Fibroblast of lung (primary cell): ENCODE measurements around the gene SPACA9. TPM values are rescaled to one million over a fixed set of nuclear protein-coding genes. Genes with fewer than 3 reads are reported as not detected.

Source experiments
- DNase-seq, 2 donors: peaks; one replicate each; pipeline versions ENCODE4 v3.0.0 to v3.0.0-alpha.2; 2010; ENCODE audit warnings: low read depth in 2 of 2
- H2AFZ ChIP-seq: 2 replicates; pipeline ENCODE4 v1.5.1; 2012; ENCODE audit warnings: low read length, control low read depth, inconsistent platforms
- H3K27ac ChIP-seq: 2 replicates; pipeline ENCODE4 v1.5.1; 2011; ENCODE audit warnings: low read length, control low read depth; ENCODE audit not compliant: insufficient read depth
- H3K27me3 ChIP-seq: 2 replicates; pipeline ENCODE4 v1.5.1; 2011; ENCODE audit warnings: mild to moderate bottlenecking, low read length; ENCODE audit not compliant: control insufficient read depth, insufficient read depth
- H3K36me3 ChIP-seq: 2 replicates; pipeline ENCODE4 v1.5.1; 2011; ENCODE audit warnings: low read length; ENCODE audit not compliant: control insufficient read depth, insufficient read depth
- H3K4me1 ChIP-seq: 2 replicates; pipeline ENCODE4 v1.5.1; 2011; ENCODE audit warnings: low read length; ENCODE audit not compliant: control insufficient read depth, insufficient read depth; ENCODE audit errors: extremely low read depth
- H3K4me2 ChIP-seq: 2 replicates; pipeline ENCODE4 v1.5.1; 2011; ENCODE audit warnings: low read length, control low read depth; ENCODE audit not compliant: insufficient read depth; ENCODE audit errors: extremely low read depth
- H3K4me3 ChIP-seq, 4 experiments: fragments of 200-600 bp in 1 of 4; sonication (generic) in 1 of 4; replicated peaks in 1 of 4; 2 replicates each; pipeline ENCODE4 v1.5.1; 2011 to 2016; ENCODE audit warnings: low read length in 4 of 4, low read depth in 3 of 4, mild to moderate bottlenecking in 3 of 4, control low read depth in 2 of 4, inconsistent platforms in 1 of 4, mixed read lengths in 1 of 4; ENCODE audit not compliant: insufficient read depth in 1 of 4; ENCODE audit errors: control extremely low read depth in 1 of 4
- H3K79me2 ChIP-seq: 2 replicates; pipeline ENCODE4 v1.5.1; 2012; ENCODE audit warnings: mild to moderate bottlenecking, low read length, inconsistent platforms; ENCODE audit not compliant: control insufficient read depth, insufficient read depth
- H3K9ac ChIP-seq: 2 replicates; pipeline ENCODE4 v1.5.1; 2011; ENCODE audit warnings: mild to moderate bottlenecking, low read length, control low read depth; ENCODE audit not compliant: insufficient read depth
- H3K9me3 ChIP-seq: 2 replicates; pipeline ENCODE4 v1.5.1; 2012; ENCODE audit warnings: low read depth, low read length; ENCODE audit not compliant: control insufficient read depth, insufficient read depth
- H4K20me1 ChIP-seq: 2 replicates; pipeline ENCODE4 v1.5.1; 2011; ENCODE audit warnings: low read length; ENCODE audit not compliant: control insufficient read depth, insufficient read depth; ENCODE audit errors: extremely low read depth
- EZH2 ChIP-seq: IDR thresholded peaks from 2 replicates; pipeline ENCODE4 v1.5.1; 2012; ENCODE audit warnings: low read length, control low read depth, mild to moderate bottlenecking; ENCODE audit errors: missing control alignments
- polyA plus RNA-seq, 2 donors: library from polyadenylated mRNA; depleted of rRNA in 1 of 2; stranded (reverse) in 1 of 2; unstranded in 1 of 2; fragments of >200 nt; gene quantifications; 2 replicates each; pipeline ENCODE4 v1.2.1, GENCODE V29; 2011 to 2012; ENCODE audit warnings: missing spikeins in 1 of 2
- total RNA-seq: library from RNA; depleted of rRNA; stranded (reverse); fragments of >200 nt; gene quantifications from 2 replicates; pipeline ENCODE4 v1.2.1, GENCODE V29; 2014
- TF ChIP-seq, protein P1 (sequence below), 2 donors: IDR thresholded peaks in 1 of 2; conservative IDR thresholded peaks in 1 of 2; 1 replicate in 1 of 2; 2 replicates in 1 of 2; pipeline ENCODE4 v1.5.1; 2011 to 2012; ENCODE audit warnings: low read length in 2 of 2, control low read depth in 1 of 2, inconsistent platforms in 1 of 2, low read depth in 1 of 2, mild to moderate bottlenecking in 1 of 2

SPACA9 gene
- total and polyA plus RNA-seq, 2 donors (not counting 1 experiment from before 2014, with no cell fraction given), result 4.3 to 4.4 TPM

GRCh38 chr9:132914924-132915323 is 36.2 kb downstream of the SPACA9 start:
- Histone ChIP-seq H3K4me3 (no peak overlapping the region), H3K27me3 (no peaks in the 10 kb centered on the region), H3K9ac (no peak overlapping the region), H2AFZ (no peak overlapping the region), H3K9me3 (no peaks in the 10 kb centered on the region), H3K4me2 (no peak overlapping the region), H3K79me2 (no peaks in the 10 kb centered on the region), H4K20me1 (no peaks in the 10 kb centered on the region), H3K27ac (no peak overlapping the region), H3K36me3 (peaks cover 10% of the 10 kb centered on the region), H3K4me1 (no peaks in the 10 kb centered on the region)
- no peak for DNase-seq
- TF ChIP-seq, protein P1, sequence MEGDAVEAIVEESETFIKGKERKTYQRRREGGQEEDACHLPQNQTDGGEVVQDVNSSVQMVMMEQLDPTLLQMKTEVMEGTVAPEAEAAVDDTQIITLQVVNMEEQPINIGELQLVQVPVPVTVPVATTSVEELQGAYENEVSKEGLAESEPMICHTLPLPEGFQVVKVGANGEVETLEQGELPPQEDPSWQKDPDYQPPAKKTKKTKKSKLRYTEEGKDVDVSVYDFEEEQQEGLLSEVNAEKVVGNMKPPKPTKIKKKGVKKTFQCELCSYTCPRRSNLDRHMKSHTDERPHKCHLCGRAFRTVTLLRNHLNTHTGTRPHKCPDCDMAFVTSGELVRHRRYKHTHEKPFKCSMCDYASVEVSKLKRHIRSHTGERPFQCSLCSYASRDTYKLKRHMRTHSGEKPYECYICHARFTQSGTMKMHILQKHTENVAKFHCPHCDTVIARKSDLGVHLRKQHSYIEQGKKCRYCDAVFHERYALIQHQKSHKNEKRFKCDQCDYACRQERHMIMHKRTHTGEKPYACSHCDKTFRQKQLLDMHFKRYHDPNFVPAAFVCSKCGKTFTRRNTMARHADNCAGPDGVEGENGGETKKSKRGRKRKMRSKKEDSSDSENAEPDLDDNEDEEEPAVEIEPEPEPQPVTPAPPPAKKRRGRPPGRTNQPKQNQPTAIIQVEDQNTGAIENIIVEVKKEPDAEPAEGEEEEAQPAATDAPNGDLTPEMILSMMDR (conservative IDR thresholded peaks at IDR 0.05 in 1 of 2, IDR thresholded peaks at IDR 0.05 in 1 of 2; ENCODE audit: low read depth in 1 of 2, low read length in 2 of 2), result no peak
- no peak for TF ChIP-seq EZH2

DNA sequence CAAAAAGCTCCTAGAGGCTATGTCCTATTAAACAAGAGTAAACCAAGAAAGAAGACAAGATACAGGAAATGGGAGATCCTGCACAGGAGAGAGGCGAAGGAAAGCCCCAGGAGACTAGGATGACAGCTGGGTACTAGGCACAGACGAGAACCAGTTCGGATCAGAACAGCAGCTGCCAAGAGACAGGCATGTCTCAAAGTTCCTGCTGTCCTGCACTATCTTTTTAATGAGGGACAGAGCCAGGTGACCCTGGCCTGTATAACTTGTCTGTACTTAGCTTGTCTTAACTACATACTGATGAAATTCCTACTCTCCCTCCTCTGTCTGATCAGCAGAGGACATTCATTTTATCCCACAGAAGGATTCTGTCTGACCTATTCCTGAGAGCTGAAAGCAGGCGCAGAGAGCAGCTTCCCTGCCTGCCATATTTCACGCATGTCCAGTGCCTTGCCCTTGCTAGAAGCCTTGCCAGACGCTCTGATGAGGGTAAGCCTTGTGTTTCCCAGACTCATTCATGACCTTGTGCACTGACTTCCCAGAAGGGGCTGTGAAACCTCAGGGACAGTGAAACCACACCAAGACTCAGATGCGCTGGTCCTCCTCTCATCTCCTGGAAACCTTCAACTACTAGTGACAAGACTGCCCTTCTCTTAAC is 41.0 kb downstream of the SPACA9 start:
- Histone ChIP-seq H3K36me3 (peaks cover 6% of the 10 kb centered on the region), H3K27ac (no peak overlapping the region), H3K9me3 (no peaks in the 10 kb centered on the region), H3K27me3 (no peaks in the 10 kb centered on the region), H3K9ac (no peak overlapping the region), H4K20me1 (no peaks in the 10 kb centered on the region), H3K4me2 (no peak overlapping the region), H3K4me3 (no peak overlapping the region), H3K4me1 (no peaks in the 10 kb centered on the region), H3K79me2 (no peaks in the 10 kb centered on the region), H2AFZ (no peak overlapping the region)
- TF ChIP-seq, protein P1 (conservative IDR thresholded peaks at IDR 0.05 in 1 of 2, IDR thresholded peaks at IDR 0.05 in 1 of 2; ENCODE audit: low read depth in 1 of 2, low read length in 2 of 2), result no peak
- no peak for TF ChIP-seq EZH2
- DNase-seq, result no peak

DNA sequence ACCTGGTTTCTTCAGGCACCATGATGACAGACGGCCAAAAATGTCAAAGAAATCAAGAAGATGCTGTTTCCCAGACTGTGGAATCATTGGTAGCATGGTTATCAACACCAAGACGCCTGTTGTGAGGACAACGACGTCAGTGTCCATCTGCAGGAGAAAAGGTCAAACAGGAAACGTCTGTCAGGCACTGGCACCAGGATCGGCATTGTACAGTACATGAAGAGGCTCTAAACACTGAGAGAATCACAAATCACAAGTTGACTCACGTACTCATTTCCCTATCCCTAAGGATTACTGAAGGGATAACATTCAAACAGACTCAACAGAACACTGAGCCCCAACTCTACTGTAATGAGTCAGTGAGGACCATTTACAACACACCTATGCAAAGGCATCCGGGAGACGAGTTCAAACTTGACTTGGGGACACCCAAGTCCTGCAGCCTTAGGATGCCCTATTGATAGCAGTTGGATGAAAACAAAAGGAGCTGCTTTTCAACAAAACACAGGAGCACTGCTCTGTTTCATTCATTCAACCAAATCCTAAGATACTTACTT is 44.7 kb downstream of the SPACA9 start:
- Histone ChIP-seq H3K9ac (no peak overlapping the region), H3K79me2 (no peaks in the 10 kb centered on the region), H2AFZ (no peak overlapping the region), H3K27me3 (no peaks in the 10 kb centered on the region), H3K36me3 (peaks cover 14% of the 10 kb centered on the region), H3K27ac (no peak overlapping the region), H3K4me3 (no peak overlapping the region), H4K20me1 (no peaks in the 10 kb centered on the region), H3K9me3 (no peaks in the 10 kb centered on the region), H3K4me1 (no peaks in the 10 kb centered on the region), H3K4me2 (no peak overlapping the region)
- no peak for DNase-seq
- TF ChIP-seq, protein P1 (conservative IDR thresholded peaks at IDR 0.05 in 1 of 2, IDR thresholded peaks at IDR 0.05 in 1 of 2; ENCODE audit: low read depth in 1 of 2, low read length in 2 of 2), result no peak
- no peak for TF ChIP-seq EZH2
